RWPE2 (cell line): Measurements from ENCODE around the gene CALR.

ENCODE experiments used
- ATAC-seq: fragments of 200-7000 bp; cut with Tn5 transposase; 3 replicates; pipeline ENCODE4 v1.9.1; 2021; ENCODE audit warnings: low read depth
- DNase-seq: peaks from one replicate; pipeline ENCODE4 v3.0.0-alpha.2; 2020; ENCODE audit warnings: low spot score
- H3K27ac ChIP-seq: fragments of 450-650 bp; 2 replicates; pipeline ENCODE4 v1.5.1; 2017; ENCODE audit warnings: mild to moderate bottlenecking; ENCODE audit not compliant: poor library complexity, severe bottlenecking
- H3K27me3 ChIP-seq: fragments of 250-450 bp; sonication (Bioruptor Pico); 2 replicates; pipeline ENCODE4 v1.5.1; 2021; ENCODE audit warnings: mild to moderate bottlenecking, moderate library complexity; ENCODE audit not compliant: insufficient read depth, poor library complexity, severe bottlenecking
- H3K36me3 ChIP-seq: fragments of 250-450 bp; sonication (Bioruptor Pico); 2 replicates; pipeline ENCODE4 v1.5.1; 2020; ENCODE audit warnings: low read depth, mild to moderate bottlenecking, moderate library complexity
- H3K4me1 ChIP-seq: fragments of 250-450 bp; sonication (Bioruptor Pico); 2 replicates; pipeline ENCODE4 v1.5.1; 2021; ENCODE audit warnings: mild to moderate bottlenecking, moderate library complexity; ENCODE audit not compliant: insufficient read depth, poor library complexity, severe bottlenecking
- H3K4me3 ChIP-seq: fragments of 250-450 bp; sonication (Bioruptor Pico); 2 replicates; pipeline ENCODE4 v1.5.1; 2021; ENCODE audit warnings: mild to moderate bottlenecking, moderate library complexity; ENCODE audit not compliant: severe bottlenecking
- H3K9me3 ChIP-seq: fragments of 250-450 bp; sonication (Bioruptor Pico); 2 replicates; pipeline ENCODE4 v1.5.1; 2021; ENCODE audit warnings: mild to moderate bottlenecking, moderate library complexity; ENCODE audit not compliant: severe bottlenecking
- TF ChIP-seq, protein P1 (sequence below): fragments of 450-650 bp; IDR thresholded peaks from one replicate; pipeline ENCODE4 v1.5.1; 2017; ENCODE audit warnings: mild to moderate bottlenecking, moderate library complexity; ENCODE audit not compliant: poor library complexity, severe bottlenecking

CALR gene

DNA sequence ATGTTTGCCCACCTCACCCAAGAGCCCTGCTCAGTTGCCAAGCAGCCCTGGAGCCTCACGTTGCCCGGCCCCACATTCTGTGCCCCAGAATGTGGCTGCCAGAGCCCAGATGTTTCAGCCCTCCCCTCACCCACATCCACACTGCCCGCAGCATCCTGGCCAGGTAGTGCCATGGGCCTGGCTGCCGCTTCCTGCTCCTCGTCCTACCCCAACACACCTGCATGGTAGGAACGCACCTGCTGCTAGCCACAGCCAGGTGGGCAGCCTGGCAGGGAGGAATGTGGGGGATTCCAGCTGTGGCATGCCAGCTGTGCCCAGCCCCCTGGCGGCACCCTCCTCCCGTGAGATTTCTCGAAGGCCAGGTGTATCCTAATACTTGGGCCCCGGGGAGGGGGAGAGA lies 49.4 kb downstream of the CALR start:
- no peak overlapping the region for H3K4me3 ChIP-seq
- H3K27me3 ChIP-seq, result no peaks in the 10 kb centered on the region
- TF ChIP-seq, protein P1, sequence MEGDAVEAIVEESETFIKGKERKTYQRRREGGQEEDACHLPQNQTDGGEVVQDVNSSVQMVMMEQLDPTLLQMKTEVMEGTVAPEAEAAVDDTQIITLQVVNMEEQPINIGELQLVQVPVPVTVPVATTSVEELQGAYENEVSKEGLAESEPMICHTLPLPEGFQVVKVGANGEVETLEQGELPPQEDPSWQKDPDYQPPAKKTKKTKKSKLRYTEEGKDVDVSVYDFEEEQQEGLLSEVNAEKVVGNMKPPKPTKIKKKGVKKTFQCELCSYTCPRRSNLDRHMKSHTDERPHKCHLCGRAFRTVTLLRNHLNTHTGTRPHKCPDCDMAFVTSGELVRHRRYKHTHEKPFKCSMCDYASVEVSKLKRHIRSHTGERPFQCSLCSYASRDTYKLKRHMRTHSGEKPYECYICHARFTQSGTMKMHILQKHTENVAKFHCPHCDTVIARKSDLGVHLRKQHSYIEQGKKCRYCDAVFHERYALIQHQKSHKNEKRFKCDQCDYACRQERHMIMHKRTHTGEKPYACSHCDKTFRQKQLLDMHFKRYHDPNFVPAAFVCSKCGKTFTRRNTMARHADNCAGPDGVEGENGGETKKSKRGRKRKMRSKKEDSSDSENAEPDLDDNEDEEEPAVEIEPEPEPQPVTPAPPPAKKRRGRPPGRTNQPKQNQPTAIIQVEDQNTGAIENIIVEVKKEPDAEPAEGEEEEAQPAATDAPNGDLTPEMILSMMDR, result no peak
- no peak for ATAC-seq
- no peak for DNase-seq
- H3K27ac ChIP-seq, result no peak overlapping the region
- no peaks in the 10 kb centered on the region for H3K36me3 ChIP-seq
- no peaks in the 10 kb centered on the region for H3K9me3 ChIP-seq
- H3K4me1 ChIP-seq, result no peaks in the 10 kb centered on the region

DNA sequence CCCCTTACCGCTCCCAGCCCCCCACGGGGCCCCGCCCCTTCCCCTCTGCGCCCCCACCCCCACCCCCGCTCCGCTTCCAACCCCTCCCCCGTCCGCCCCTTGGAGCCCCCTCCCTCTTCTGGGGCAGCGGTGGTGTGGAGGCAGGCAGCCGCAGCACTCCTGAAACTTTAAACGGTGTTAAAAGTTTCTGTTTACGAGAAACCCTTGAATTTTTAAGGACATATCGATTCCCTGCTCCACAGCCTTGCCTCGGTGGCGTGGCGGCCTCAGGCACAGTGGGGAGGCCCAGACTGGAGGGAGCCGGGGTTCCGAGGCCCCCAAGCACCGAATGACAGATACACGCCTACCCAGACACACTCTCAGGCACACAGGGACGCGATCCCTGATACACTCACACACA lies 52.0 kb downstream of the CALR start:
- no peak for DNase-seq
- no peaks in the 10 kb centered on the region for H3K4me1 ChIP-seq
- no peaks in the 10 kb centered on the region for H3K27me3 ChIP-seq
- no peak overlapping the region for H3K27ac ChIP-seq
- TF ChIP-seq, protein P1, result no peak
- no peak overlapping the region for H3K4me3 ChIP-seq
- H3K36me3 ChIP-seq, result no peaks in the 10 kb centered on the region
- no peak for ATAC-seq
- no peaks in the 10 kb centered on the region for H3K9me3 ChIP-seq

DNA sequence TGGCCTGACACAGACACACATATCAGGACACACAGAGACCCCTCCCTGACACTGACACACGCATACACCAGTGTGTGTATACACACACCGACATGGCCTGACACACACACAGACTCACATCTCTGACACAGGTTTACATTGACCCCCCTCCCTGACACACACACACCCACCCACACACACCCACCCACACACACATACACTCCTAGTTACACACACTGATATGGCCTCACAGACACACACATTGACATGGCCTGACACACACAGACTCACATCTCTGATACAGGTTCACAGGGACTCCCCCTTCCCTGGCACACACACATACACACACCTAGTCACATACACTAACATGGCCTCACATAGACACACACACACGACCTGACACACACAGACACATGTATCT lies 52.4 kb downstream of the CALR start:
- TF ChIP-seq, protein P1, result no peak
- DNase-seq (no peak), ATAC-seq (no peak)
- H3K27ac ChIP-seq, result no peak overlapping the region
- H3K27me3 ChIP-seq, result no peaks in the 10 kb centered on the region
- no peak overlapping the region for H3K4me3 ChIP-seq
- H3K4me1 ChIP-seq, result no peaks in the 10 kb centered on the region
- no peaks in the 10 kb centered on the region for H3K36me3 ChIP-seq
- H3K9me3 ChIP-seq, result no peaks in the 10 kb centered on the region

DNA sequence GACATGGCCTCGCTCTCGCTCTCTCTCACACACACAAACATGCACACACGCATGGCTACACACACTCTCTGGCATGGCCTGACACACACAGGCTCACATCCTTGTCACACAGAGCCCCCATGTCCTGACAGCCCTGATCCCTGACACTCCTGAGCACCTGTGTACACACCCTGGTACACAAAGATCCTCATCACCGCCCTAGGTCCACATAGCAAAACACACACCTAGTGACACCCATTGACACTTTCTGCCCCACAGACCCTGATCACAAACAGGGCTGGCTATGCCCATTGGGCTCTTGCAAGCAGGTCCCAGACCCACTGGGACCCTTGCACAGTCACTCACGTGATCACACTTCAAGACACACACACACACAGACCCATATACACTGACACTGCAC lies 52.9 kb downstream of the CALR start:
- TF ChIP-seq, protein P1, result no peak
- H3K27ac ChIP-seq, result no peak overlapping the region
- H3K27me3 ChIP-seq, result no peaks in the 10 kb centered on the region
- ATAC-seq, result no peak
- no peak overlapping the region for H3K4me3 ChIP-seq
- H3K36me3 ChIP-seq, result no peaks in the 10 kb centered on the region
- no peaks in the 10 kb centered on the region for H3K4me1 ChIP-seq
- no peak for DNase-seq
- H3K9me3 ChIP-seq, result no peaks in the 10 kb centered on the region

DNA sequence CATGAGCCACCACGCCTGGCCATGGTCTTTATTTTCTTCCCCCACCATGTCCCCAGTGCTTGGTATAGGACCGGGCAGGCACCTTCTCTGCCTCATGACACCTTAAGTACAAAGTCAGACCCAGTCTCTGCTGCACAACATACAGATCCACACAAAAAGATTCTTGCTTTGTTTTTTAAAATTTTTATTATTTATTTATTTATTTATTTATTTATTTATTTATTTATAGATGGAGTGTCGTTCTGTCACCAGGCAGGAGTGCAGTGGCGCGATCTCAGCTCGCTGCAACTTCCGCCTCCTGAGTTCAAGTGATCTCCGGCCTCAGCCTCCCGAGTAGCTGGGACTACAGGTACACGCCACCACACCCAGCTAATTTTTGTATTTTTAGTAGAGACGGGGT lies 54.3 kb downstream of the CALR start:
- no peaks in the 10 kb centered on the region for H3K27me3 ChIP-seq
- H3K9me3 ChIP-seq, result no peaks in the 10 kb centered on the region
- TF ChIP-seq, protein P1, result no peak
- no peak overlapping the region for H3K4me3 ChIP-seq
- no peaks in the 10 kb centered on the region for H3K36me3 ChIP-seq
- no peaks in the 10 kb centered on the region for H3K4me1 ChIP-seq
- no peak overlapping the region for H3K27ac ChIP-seq
- no peak for ATAC-seq
- no peak for DNase-seq
